ENCODE data around the gene SELENOO.

DNA sequence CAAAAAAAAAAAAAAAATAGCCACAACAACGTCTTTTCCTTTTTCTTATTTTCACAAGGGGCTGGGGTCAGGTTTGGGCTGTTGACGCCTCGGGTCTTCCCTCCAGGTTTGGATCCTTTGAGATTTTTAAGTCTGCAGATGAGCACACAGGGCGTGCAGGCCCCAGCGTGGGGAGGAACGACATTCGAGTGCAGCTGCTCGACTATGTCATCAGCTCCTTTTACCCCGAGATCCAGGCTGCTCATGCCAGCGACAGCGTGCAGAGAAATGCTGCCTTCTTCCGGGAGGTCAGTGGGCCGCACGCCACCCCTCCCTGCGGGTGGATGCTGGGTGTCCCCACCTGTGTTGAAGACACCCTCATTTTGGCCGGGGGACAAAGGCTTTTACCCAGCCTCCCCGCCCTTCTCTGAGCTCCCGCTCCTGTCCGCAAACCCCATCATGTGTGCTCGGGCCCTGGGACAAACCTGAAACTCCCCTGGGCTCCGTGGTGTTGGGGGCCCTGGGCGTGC is 7.7 kb downstream of the SELENOO start:
- TF ChIP-seq, protein P1, sequence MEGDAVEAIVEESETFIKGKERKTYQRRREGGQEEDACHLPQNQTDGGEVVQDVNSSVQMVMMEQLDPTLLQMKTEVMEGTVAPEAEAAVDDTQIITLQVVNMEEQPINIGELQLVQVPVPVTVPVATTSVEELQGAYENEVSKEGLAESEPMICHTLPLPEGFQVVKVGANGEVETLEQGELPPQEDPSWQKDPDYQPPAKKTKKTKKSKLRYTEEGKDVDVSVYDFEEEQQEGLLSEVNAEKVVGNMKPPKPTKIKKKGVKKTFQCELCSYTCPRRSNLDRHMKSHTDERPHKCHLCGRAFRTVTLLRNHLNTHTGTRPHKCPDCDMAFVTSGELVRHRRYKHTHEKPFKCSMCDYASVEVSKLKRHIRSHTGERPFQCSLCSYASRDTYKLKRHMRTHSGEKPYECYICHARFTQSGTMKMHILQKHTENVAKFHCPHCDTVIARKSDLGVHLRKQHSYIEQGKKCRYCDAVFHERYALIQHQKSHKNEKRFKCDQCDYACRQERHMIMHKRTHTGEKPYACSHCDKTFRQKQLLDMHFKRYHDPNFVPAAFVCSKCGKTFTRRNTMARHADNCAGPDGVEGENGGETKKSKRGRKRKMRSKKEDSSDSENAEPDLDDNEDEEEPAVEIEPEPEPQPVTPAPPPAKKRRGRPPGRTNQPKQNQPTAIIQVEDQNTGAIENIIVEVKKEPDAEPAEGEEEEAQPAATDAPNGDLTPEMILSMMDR (IDR thresholded peaks at IDR 0.05): no peak
- TF ChIP-seq EZH2 (IDR thresholded peaks at IDR 0.05; ENCODE audit: borderline replicate concordance, insufficient read depth, low read depth, low read length, poor library complexity, severe bottlenecking): no peak
